ENCODE results near the gene DUSP23.

The DUSP23 gene

GRCh38 chr1:159828176-159828575, 47.4 kb downstream of the DUSP23 start:
- DNase-seq (ENCODE audit: low read depth in 2 of 2) = no peak

DNA sequence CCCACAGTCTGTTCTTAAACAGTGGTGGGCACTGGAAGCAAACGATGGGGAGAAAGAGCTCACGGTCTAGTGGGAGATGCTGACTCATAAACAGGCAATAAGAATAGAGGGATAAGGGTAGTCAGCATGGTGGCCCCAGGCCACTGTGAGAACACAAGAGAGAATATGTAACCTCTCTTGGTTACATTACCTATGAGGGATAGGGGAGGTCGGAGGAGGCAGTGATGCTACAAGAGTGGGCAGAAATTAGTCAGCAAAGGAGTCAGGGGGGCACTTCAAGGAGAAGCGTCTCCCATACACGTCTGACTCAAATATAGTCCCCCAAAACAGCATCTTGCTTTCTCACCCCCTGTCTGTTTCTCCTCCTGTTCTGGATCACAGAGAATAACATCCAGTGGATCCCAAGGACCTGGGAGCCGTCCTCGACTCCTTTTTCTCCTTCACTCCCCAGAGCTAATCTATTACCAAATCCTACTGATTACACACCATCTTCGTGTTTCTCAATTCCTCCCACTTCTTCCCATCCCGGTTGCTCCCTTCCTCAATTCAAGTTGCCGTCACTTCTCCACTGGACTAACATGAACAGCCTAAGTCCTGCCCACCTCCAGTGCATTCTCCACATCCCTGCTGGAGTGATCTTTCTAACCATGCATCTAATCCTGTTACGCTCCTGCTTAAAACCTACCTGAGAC, 48.0 kb downstream of the DUSP23 start:
- no peak for DNase-seq (ENCODE audit: low read depth in 2 of 2)

DNA sequence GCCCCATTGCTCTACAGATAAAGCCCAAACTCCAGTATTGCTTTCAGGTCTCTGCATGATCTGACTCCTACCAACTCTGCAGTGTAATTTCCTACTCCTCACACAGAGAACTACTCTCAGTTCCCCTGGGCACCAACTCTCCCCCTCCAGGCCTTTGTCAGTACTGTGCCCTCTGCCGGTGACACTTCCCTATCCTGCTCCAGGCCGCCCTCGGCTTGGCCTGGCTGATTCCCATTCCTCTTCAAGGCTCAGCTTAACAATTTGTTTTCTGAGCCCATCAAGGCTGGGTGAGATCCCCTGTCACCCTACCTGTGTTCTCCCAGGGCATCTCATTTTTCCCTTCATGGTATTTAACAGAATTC, 48.5 kb downstream of the DUSP23 start:
- DNase-seq (ENCODE audit: low read depth in 2 of 2) = no peak

DNA sequence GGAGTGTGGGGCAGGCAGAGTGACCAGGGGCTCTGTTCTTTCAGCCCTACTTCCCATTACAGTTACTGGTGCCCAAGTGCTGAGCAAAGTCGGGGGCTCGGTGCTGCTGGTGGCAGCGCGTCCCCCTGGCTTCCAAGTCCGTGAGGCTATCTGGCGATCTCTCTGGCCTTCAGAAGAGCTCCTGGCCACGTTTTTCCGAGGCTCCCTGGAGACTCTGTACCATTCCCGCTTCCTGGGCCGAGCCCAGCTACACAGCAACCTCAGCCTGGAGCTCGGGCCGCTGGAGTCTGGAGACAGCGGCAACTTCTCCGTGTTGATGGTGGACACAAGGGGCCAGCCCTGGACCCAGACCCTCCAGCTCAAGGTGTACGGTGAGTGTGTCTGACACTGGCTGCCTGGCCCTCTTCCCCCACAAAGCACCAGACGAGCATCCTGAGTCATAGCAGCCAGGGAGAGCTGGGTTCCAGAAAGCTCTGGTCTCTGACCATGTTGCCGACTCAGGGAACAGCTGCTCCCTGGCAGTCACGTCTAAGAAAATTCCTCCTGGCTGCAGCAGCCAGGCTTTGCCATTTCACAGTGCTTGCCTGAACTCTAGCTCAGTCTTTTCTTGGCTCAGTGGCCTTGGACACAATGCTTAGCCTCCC, 49.2 kb downstream of the DUSP23 start:
- DNase-seq (ENCODE audit: low read depth in 2 of 2) = no peak

DNA sequence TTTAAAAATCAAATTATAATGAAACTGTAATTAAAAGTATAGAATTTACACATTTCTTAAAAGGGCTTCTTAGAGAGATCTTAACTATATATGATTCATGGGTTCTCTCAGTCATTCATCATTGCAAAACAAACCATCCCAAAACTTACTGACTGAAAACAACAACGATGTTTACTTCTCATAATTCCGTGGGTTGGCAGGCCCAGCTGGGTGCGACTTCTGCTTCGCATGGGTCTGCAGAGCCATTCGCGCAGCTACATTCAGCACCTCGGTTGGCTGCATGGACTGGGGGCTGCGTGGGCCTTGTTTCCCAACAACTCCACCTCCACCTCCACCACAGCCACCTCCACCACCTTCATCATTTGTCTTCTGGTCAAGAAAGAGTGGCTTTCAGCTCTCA, 50.0 kb downstream of the DUSP23 start:
- DNase-seq (ENCODE audit: low read depth in 2 of 2) = no peak

DNA sequence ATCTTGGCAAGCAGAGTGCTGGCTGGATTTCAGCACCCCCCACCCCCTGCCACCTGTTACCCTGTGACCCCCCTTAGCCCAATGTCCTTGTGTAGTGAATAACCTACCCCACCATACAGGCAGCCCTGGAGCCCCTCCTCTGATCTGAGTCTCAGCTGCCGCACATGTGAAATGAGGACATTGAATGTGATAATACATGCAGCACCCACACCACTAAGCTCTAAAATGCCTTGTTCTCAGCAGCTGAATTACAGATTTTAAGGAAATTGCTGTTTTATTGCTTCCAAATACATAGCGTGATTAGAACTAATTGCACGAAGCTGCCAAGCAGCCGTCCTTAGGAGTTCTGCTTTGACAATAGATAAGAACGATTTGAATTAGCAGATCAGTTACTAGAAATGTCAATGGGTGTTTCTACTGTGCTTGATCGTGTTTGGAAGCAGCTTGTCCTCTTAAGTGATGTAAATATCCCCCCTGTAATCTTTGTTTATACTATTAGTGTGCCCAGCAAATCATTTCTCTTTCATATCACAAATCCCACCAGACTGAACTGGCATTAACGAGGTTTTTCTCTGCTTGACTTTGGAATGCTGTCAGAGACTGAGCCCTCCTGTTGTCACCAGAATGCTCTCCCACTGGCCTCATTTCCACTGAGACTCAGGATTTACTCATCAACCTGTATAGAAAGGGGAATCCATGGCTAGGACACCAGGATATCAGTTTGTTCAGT, 50.8 kb downstream of the DUSP23 start:
- DNase-seq (ENCODE audit: low read depth in 2 of 2) = no peak
